ENCODE measurements around the gene FOXR1. TPM values are rescaled to one million over a fixed set of nuclear protein-coding genes. Genes with fewer than 3 reads are reported as not detected.

FOXR1 gene
- total and polyA plus RNA-seq, 2 donors (not counting 3 experiments of a cell fraction or from before 2014, with no cell fraction given) = not detected

DNA sequence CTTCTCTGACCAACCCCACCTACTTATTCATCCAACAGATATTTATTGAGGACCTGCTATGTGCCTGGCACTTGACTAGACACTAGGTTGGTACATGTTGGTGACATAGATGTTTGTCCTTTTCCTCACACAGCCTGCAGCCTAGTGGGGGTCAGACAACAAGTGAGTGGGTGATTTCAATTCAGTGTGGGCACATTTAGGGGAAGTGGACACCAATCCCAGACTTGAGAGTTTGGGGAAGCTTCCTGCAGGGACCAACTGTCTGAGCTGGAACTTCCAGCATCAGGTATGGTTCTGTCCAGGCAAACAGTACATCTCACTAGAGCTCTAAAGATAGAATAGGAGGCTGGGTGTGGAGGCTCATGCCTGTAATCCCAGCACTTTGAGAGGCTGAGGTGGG is 40.0 kb upstream of the FOXR1 start:
- POLR2A ChIA-PET = no interaction called here
- H3K27me3 ChIP-seq (ENCODE audit: control insufficient read depth in 2 of 2, insufficient read depth in 2 of 2, low read length in 2 of 2) = peaks cover 0 to 2% of the 10 kb centered on the region in 2 experiments
- no peak for DNase-seq (ENCODE audit: low read depth, low spot score)
- CTCF ChIA-PET = interaction anchor here (1.2 to 10.6 kb wide), 6 partner anchors 9 to 241 kb away, joined by 4 to 330 read pairs (median 7); partner anchors contain the start of gene UPK2
- H3K9ac ChIP-seq (replicated peaks; ENCODE audit: extremely low read depth, insufficient read depth, low read length) = no peak overlapping the region
- FAIRE-seq = no peak
- no peak overlapping the region for H3K27ac ChIP-seq (ENCODE audit: insufficient read depth, low read depth, low read length)
- H3K4me1 ChIP-seq (ENCODE audit: control insufficient read depth, extremely low read depth, insufficient read depth, low read length) = peaks cover 15% of the 10 kb centered on the region
- no peak overlapping the region for H3K4me3 ChIP-seq (replicated peaks in 1 of 3; ENCODE audit: insufficient read depth in 1 of 3, low read depth in 1 of 3, low read length in 3 of 3)
- no TSS peak for BruUV-seq (replicated peaks)
- dilution Hi-C loops (cut with MboI; ENCODE audit: extremely low pct_ligation_motif_present, low sequenced_read_pairs) (no loop called here), intact Hi-C loops (cut with micrococcal nuclease) (no loop called here)
- H3K9me1 ChIP-seq (replicated peaks; ENCODE audit: control insufficient read depth, extremely low read depth, insufficient read depth, low read length) = no peaks in the 10 kb centered on the region
- H3K79me2 ChIP-seq (ENCODE audit: control insufficient read depth, insufficient read depth, low read length) = no peaks in the 10 kb centered on the region
- H2AFZ ChIP-seq (ENCODE audit: low read depth, low read length) = no peak overlapping the region
- no peaks in the 10 kb centered on the region for H3K9me3 ChIP-seq (replicated peaks; ENCODE audit: control insufficient read depth, insufficient read depth, low read length)
- no peak overlapping the region for H3K4me2 ChIP-seq (ENCODE audit: insufficient read depth, low read length)
- no peaks in the 10 kb centered on the region for H4K20me1 ChIP-seq (replicated peaks; ENCODE audit: control insufficient read depth, extremely low read depth, insufficient read depth, low read length)
- TF ChIP-seq JUN (IDR thresholded peaks at IDR 0.05; ENCODE audit: borderline replicate concordance, insufficient read depth, insufficient read length, low read depth) = no peak
- no peak for TF ChIP-seq MYC (IDR thresholded peaks at IDR 0.05; ENCODE audit: low read depth, low read length)
- no peak for TF ChIP-seq POLR2AphosphoS5 (IDR thresholded peaks at IDR 0.05; ENCODE audit: insufficient read depth, low read depth, low read length)
- no peak for TF ChIP-seq FOS (IDR thresholded peaks at IDR 0.05; ENCODE audit: borderline replicate concordance, insufficient read depth, low read length)
- TF ChIP-seq, protein P1, sequence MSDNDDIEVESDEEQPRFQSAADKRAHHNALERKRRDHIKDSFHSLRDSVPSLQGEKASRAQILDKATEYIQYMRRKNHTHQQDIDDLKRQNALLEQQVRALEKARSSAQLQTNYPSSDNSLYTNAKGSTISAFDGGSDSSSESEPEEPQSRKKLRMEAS (IDR thresholded peaks at IDR 0.05; ENCODE audit: insufficient read depth, insufficient read length) = no peak
- no peak for TF ChIP-seq GATA2 (IDR thresholded peaks at IDR 0.05; ENCODE audit: insufficient read depth, insufficient read length, low read depth, low read length)
- TF ChIP-seq POLR2A (IDR thresholded peaks at IDR 0.05; ENCODE audit: low read depth, low read length) = no peak
- TF ChIP-seq, protein P2, sequence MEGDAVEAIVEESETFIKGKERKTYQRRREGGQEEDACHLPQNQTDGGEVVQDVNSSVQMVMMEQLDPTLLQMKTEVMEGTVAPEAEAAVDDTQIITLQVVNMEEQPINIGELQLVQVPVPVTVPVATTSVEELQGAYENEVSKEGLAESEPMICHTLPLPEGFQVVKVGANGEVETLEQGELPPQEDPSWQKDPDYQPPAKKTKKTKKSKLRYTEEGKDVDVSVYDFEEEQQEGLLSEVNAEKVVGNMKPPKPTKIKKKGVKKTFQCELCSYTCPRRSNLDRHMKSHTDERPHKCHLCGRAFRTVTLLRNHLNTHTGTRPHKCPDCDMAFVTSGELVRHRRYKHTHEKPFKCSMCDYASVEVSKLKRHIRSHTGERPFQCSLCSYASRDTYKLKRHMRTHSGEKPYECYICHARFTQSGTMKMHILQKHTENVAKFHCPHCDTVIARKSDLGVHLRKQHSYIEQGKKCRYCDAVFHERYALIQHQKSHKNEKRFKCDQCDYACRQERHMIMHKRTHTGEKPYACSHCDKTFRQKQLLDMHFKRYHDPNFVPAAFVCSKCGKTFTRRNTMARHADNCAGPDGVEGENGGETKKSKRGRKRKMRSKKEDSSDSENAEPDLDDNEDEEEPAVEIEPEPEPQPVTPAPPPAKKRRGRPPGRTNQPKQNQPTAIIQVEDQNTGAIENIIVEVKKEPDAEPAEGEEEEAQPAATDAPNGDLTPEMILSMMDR (IDR thresholded peaks at IDR 0.05; ENCODE audit: extremely low read depth in 1 of 2, insufficient read depth in 1 of 2, low read depth in 1 of 2, low read length in 2 of 2) = no peak
- no peak for TF ChIP-seq EZH2 (IDR thresholded peaks at IDR 0.05; ENCODE audit: borderline replicate concordance, low read depth, low read length, severe bottlenecking)
- H3K36me3 ChIP-seq (ENCODE audit: control insufficient read depth in 2 of 2, extremely low read depth in 1 of 2, insufficient read depth in 2 of 2, low read length in 2 of 2) = no peaks in the 10 kb centered on the region

Data from endothelial cell of umbilical vein (primary cell).